Measurements from ENCODE around the gene TEX36. TPM values are rescaled to one million over a fixed set of nuclear protein-coding genes. Genes with fewer than 3 reads are reported as not detected.
A peak's percentile ranks its signal among the peaks of the same experiment; 100 is the strongest.

The TEX36 gene
- total and polyA plus RNA-seq, 2 of the 13 experiments (the other 11 are each of a cell fraction or from before 2014, with no cell fraction given), result not detected

GRCh38 chr10:125719173-125720001 is 36.4 kb upstream of the TEX36 start, which contains the start of gene EDRF1 (continued):
- TF ChIP-seq CSRNP1 (CRISPR knock-in tag; IDR thresholded peaks at IDR 0.05), result peak; percentile 69; the same call in 1 of the 2 replicates
- no peak for TF ChIP-seq ZSCAN12 (CRISPR knock-in tag; IDR thresholded peaks at IDR 0.05)
- TF ChIP-seq FOSL1 (CRISPR knock-in tag; IDR thresholded peaks at IDR 0.05; ENCODE audit: borderline replicate concordance), result no peak
- TF ChIP-seq GMEB1 (CRISPR knock-in tag; IDR thresholded peaks at IDR 0.05; ENCODE audit: borderline replicate concordance), result peak; percentile 85; the same call in 1 of the 2 replicates
- TF ChIP-seq ZNF362 (CRISPR knock-in tag; IDR thresholded peaks at IDR 0.05; ENCODE audit: borderline replicate concordance), result no peak
- peak; percentile 70; the same call in 1 of the 2 replicates for TF ChIP-seq ZNF343 (CRISPR knock-in tag; IDR thresholded peaks at IDR 0.05)
- peak; percentile 34; the same call in 1 of the 2 replicates for TF ChIP-seq KDM1A (CRISPR knock-in tag; IDR thresholded peaks at IDR 0.05)
- TF ChIP-seq ZBTB44 (CRISPR knock-in tag; IDR thresholded peaks at IDR 0.05), result no peak
- peak; percentile 88 for TF ChIP-seq HOXA9 (CRISPR knock-in tag; IDR thresholded peaks at IDR 0.05; ENCODE audit: borderline replicate concordance)
- TF ChIP-seq POGZ (CRISPR knock-in tag; IDR thresholded peaks at IDR 0.05), result peak; percentile 84
- no peak for TF ChIP-seq TRIM22 (IDR thresholded peaks at IDR 0.05)
- TF ChIP-seq ZBTB20 (CRISPR knock-in tag; IDR thresholded peaks at IDR 0.05; ENCODE audit: borderline replicate concordance, low read depth), result peak; percentile 79; the same call in 1 of the 2 replicates
- peak; percentile 84 for TF ChIP-seq ZNF142 (CRISPR knock-in tag; IDR thresholded peaks at IDR 0.05)

Data from HepG2 (cell line).